ENCODE results near the gene TMEM258. TPM values are rescaled to one million over a fixed set of nuclear protein-coding genes. Genes with fewer than 3 reads are reported as not detected.

Gene TMEM258
- total RNA-seq, 1 donor from 2014 or later: 47.9 TPM

- H3K9me3 ChIP-seq: no peaks in the 10 kb centered on the region
- no peak overlapping the region for H3K4me3 ChIP-seq
- no peak overlapping the region for H3K27ac ChIP-seq
- H3K36me3 ChIP-seq: peaks cover 0 to 42% of the 10 kb centered on the region in 2 donors
- intact Hi-C loops (cut with DNase I): no loop called here
- no peak for DNase-seq (ENCODE audit: extremely low spot score in 2 of 2)
- no peaks in the 10 kb centered on the region for H3K27me3 ChIP-seq
- TF ChIP-seq POLR2AphosphoS5 (IDR thresholded peaks at IDR 0.05; ENCODE audit: insufficient read depth in 1 of 2, low read depth in 1 of 2) (no peak), POLR2A (IDR thresholded peaks at IDR 0.05) (no peak), CTCF (IDR thresholded peaks at IDR 0.05) (no peak)
- H3K4me1 ChIP-seq: peaks cover 13% of the 10 kb centered on the region
Measured at GRCh38 chr11:61811831-61812230, 19.4 kb upstream of the TMEM258 start.

- no peak for DNase-seq (ENCODE audit: extremely low spot score in 2 of 2)
- Histone ChIP-seq H3K36me3 (peaks cover 0 to 42% of the 10 kb centered on the region in 2 donors), H3K4me3 (no peak overlapping the region), H3K27ac (no peak overlapping the region), H3K4me1 (peaks cover 9% of the 10 kb centered on the region), H3K9me3 (no peaks in the 10 kb centered on the region), H3K27me3 (no peaks in the 10 kb centered on the region)
- TF ChIP-seq POLR2AphosphoS5 (IDR thresholded peaks at IDR 0.05; ENCODE audit: insufficient read depth in 1 of 2, low read depth in 1 of 2) (no peak), CTCF (IDR thresholded peaks at IDR 0.05) (no peak), POLR2A (IDR thresholded peaks at IDR 0.05) (no peak)
- intact Hi-C loops (cut with DNase I): no loop called here
Measured at GRCh38 chr11:61810671-61811175, 18.3 kb upstream of the TMEM258 start.

GRCh38 chr11:61806785-61807184 lies 14.4 kb upstream of the TMEM258 start:
- H3K4me1 ChIP-seq: no peaks in the 10 kb centered on the region
- no peak for DNase-seq (ENCODE audit: extremely low spot score in 2 of 2)
- TF ChIP-seq CTCF (IDR thresholded peaks at IDR 0.05): no peak
- TF ChIP-seq POLR2AphosphoS5 (IDR thresholded peaks at IDR 0.05; ENCODE audit: insufficient read depth in 1 of 2, low read depth in 1 of 2): no peak
- no peak for TF ChIP-seq POLR2A (IDR thresholded peaks at IDR 0.05)
- no peaks in the 10 kb centered on the region for H3K27me3 ChIP-seq
- H3K9me3 ChIP-seq: no peaks in the 10 kb centered on the region
- intact Hi-C loops (cut with DNase I): no loop called here
- H3K4me3 ChIP-seq: no peak overlapping the region
- peaks cover 0 to 34% of the 10 kb centered on the region in 2 donors for H3K36me3 ChIP-seq
- no peak overlapping the region for H3K27ac ChIP-seq

GRCh38 chr11:61805146-61805545 lies 12.7 kb upstream of the TMEM258 start:
- no peak overlapping the region for H3K27ac ChIP-seq
- H3K9me3 ChIP-seq: no peaks in the 10 kb centered on the region
- DNase-seq (ENCODE audit: extremely low spot score in 2 of 2): no peak
- no peak for TF ChIP-seq POLR2AphosphoS5 (IDR thresholded peaks at IDR 0.05; ENCODE audit: insufficient read depth in 1 of 2, low read depth in 1 of 2)
- TF ChIP-seq CTCF (IDR thresholded peaks at IDR 0.05): no peak
- no peak for TF ChIP-seq POLR2A (IDR thresholded peaks at IDR 0.05)
- no peaks in the 10 kb centered on the region for H3K4me1 ChIP-seq
- H3K27me3 ChIP-seq: no peaks in the 10 kb centered on the region
- H3K36me3 ChIP-seq: peaks cover 0 to 21% of the 10 kb centered on the region in 2 donors
- H3K4me3 ChIP-seq: no peak overlapping the region
- intact Hi-C loops (cut with DNase I): no loop called here

- no peaks in the 10 kb centered on the region for H3K4me1 ChIP-seq
- intact Hi-C loops (cut with DNase I): no loop called here
- TF ChIP-seq CTCF (IDR thresholded peaks at IDR 0.05): no peak
- TF ChIP-seq POLR2A (IDR thresholded peaks at IDR 0.05): no peak
- TF ChIP-seq POLR2AphosphoS5 (IDR thresholded peaks at IDR 0.05; ENCODE audit: insufficient read depth in 1 of 2, low read depth in 1 of 2): no peak
- H3K9me3 ChIP-seq: no peaks in the 10 kb centered on the region
- H3K36me3 ChIP-seq: peaks cover 0 to 11% of the 10 kb centered on the region in 2 donors
- no peaks in the 10 kb centered on the region for H3K27me3 ChIP-seq
- no peak for DNase-seq (ENCODE audit: extremely low spot score in 2 of 2)
- H3K27ac ChIP-seq: no peak overlapping the region
- H3K4me3 ChIP-seq: no peak overlapping the region
Measured at GRCh38 chr11:61803889-61804647, 11.7 kb upstream of the TMEM258 start.
